ENCODE results near the gene CNOT8. TPM values are rescaled to one million over a fixed set of nuclear protein-coding genes. Genes with fewer than 3 reads are reported as not detected.

Gene CNOT8
- total and polyA plus RNA-seq, 9 of the 15 experiments (the other 6 are each of a cell fraction or from before 2014, with no cell fraction given): 15.2 to 68.9 (median 52.1) TPM

DNA sequence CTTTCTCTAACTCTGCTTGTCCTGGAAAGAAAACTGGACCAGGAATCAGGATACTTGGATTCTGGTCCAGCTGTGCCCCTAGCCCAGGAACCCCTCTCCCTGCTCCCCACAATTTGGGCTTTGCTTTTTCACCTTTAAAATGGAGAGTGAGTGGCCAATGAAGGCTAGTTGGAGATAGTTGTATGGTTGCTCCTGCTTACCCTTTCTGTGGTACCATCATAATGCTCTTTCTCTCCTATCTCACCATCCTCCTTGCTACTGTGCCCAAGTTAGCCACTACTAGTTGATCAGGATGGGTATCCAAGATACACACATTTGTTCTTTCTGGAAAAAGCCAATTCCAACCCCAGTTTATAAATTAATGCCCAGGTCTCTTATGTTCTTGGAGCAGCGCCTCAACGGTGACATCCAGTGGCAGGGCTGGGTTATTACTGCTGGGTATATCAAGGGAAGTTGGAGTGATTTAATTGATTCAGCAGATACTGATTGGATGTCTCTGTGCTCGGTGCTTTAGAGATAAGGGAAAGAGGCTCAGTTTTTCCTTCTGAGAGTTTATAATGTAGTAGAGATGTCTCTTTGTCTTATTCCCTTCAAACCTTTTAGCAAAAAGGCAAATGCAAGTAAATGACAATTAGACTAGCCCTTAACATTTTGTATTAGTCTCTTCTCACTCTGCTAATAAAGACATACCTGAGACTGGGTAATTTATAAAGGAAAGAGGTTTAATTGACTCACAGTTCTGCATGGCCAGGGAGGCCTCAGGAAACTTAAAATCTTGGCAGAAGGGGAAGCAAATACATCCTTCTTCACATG, 46.6 kb upstream of the CNOT8 start:
- ATAC-seq (peak; percentile 84), FAIRE-seq (peak; percentile 89), DNase-seq (ENCODE audit: extremely low read depth in 1 of 4, low spot score in 3 of 4) (peak; percentile 57 to 71 (median 62))
- H3K9me1 ChIP-seq (ENCODE audit: control insufficient read depth, insufficient read depth, low read length): no peaks in the 10 kb centered on the region
- no peaks in the 10 kb centered on the region for H3K27me3 ChIP-seq (ENCODE audit: control insufficient read depth in 2 of 2, insufficient read depth in 2 of 2, low read length in 2 of 2)
- H2AFZ ChIP-seq (ENCODE audit: low read depth, low read length): no peak overlapping the region
- ChIA-PET CTCF (ENCODE audit: low intra/inter-chr PET ratio) (interaction anchor here (0.6 to 2.5 kb wide), 6 partner anchors 20 to 170 kb away, joined by 3 to 24 read pairs (median 4); no protein-coding TSS in a partner anchor), POLR2A (no interaction called here)
- H3K4me3 ChIP-seq: no peak overlapping the region
- no peak overlapping the region for H3K27ac ChIP-seq (ENCODE audit: extremely low read depth, low read depth, low read length)
- no TSS peak for BruUV-seq (replicated peaks)
- H3K36me3 ChIP-seq (ENCODE audit: control insufficient read depth, insufficient read depth, low read length): peaks cover 93% of the 10 kb centered on the region
- H4K20me1 ChIP-seq (replicated peaks; ENCODE audit: control insufficient read depth, insufficient read depth, low read length): peaks cover 3% of the 10 kb centered on the region; the same call in 1 of the 2 replicates
- peaks cover 8% of the 10 kb centered on the region; the same call in 1 of the 3 replicates for H3K79me2 ChIP-seq (ENCODE audit: control insufficient read depth, insufficient read depth, low read length)
- in situ Hi-C loops (cut with MboI): no loop called here
- intact Hi-C loops (cut with micrococcal nuclease): loop anchor here (1.0 to 2.0 kb wide), 3 partner anchors 57 to 162 kb away; partner anchors contain the start of gene LARP1
- peaks cover 3 to 4% of the 10 kb centered on the region in 2 experiments; a peak in 3 of 5 replicates for H3K4me1 ChIP-seq (replicated peaks in 1 of 2; ENCODE audit: control insufficient read depth in 2 of 2, insufficient read depth in 2 of 2, low read length in 2 of 2)
- no peaks in the 10 kb centered on the region for H3K9me3 ChIP-seq (replicated peaks; ENCODE audit: control insufficient read depth, insufficient read depth, low read depth, low read length)
- no peak overlapping the region for H3K9ac ChIP-seq (ENCODE audit: insufficient read depth in 1 of 2, low read depth in 2 of 2, low read length in 2 of 2)
- WGBS (ENCODE audit: insufficient coverage, low coverage, missing lambda C conversion rate): 41% methylated on average over 3 of the region's 3 CpGs
- H3K4me2 ChIP-seq (ENCODE audit: insufficient read depth, low read length): no peak overlapping the region
- TF ChIP-seq XRCC3 (IDR thresholded peaks at IDR 0.05): no peak
- TF ChIP-seq NFATC3 (IDR thresholded peaks at IDR 0.05): 0 out of 2 replicates have a peak, but pooled peaks have one; percentile 31
- TF ChIP-seq, protein P1, sequence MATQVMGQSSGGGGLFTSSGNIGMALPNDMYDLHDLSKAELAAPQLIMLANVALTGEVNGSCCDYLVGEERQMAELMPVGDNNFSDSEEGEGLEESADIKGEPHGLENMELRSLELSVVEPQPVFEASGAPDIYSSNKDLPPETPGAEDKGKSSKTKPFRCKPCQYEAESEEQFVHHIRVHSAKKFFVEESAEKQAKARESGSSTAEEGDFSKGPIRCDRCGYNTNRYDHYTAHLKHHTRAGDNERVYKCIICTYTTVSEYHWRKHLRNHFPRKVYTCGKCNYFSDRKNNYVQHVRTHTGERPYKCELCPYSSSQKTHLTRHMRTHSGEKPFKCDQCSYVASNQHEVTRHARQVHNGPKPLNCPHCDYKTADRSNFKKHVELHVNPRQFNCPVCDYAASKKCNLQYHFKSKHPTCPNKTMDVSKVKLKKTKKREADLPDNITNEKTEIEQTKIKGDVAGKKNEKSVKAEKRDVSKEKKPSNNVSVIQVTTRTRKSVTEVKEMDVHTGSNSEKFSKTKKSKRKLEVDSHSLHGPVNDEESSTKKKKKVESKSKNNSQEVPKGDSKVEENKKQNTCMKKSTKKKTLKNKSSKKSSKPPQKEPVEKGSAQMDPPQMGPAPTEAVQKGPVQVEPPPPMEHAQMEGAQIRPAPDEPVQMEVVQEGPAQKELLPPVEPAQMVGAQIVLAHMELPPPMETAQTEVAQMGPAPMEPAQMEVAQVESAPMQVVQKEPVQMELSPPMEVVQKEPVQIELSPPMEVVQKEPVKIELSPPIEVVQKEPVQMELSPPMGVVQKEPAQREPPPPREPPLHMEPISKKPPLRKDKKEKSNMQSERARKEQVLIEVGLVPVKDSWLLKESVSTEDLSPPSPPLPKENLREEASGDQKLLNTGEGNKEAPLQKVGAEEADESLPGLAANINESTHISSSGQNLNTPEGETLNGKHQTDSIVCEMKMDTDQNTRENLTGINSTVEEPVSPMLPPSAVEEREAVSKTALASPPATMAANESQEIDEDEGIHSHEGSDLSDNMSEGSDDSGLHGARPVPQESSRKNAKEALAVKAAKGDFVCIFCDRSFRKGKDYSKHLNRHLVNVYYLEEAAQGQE (IDR thresholded peaks at IDR 0.05; ENCODE audit: borderline replicate concordance): peak; percentile 71
- TF ChIP-seq, protein P1 (CRISPR knock-in tag; IDR thresholded peaks at IDR 0.05; ENCODE audit: low read depth): no peak
- TF ChIP-seq ERF (CRISPR knock-in tag; IDR thresholded peaks at IDR 0.05): no peak
- TF ChIP-seq, protein P2, sequence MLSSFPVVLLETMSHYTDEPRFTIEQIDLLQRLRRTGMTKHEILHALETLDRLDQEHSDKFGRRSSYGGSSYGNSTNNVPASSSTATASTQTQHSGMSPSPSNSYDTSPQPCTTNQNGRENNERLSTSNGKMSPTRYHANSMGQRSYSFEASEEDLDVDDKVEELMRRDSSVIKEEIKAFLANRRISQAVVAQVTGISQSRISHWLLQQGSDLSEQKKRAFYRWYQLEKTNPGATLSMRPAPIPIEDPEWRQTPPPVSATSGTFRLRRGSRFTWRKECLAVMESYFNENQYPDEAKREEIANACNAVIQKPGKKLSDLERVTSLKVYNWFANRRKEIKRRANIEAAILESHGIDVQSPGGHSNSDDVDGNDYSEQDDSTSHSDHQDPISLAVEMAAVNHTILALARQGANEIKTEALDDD (IDR thresholded peaks at IDR 0.05): no peak
- TF ChIP-seq RAD21 (CRISPR knock-in tag; conservative IDR thresholded peaks at IDR 0.05 in 1 of 2, IDR thresholded peaks at IDR 0.05 in 1 of 2): peak; percentile 85
- peak; percentile 48 to 57; a peak in 2 of 4 replicates for TF ChIP-seq KDM1A (IDR thresholded peaks at IDR 0.05)
- TF ChIP-seq, protein P3, sequence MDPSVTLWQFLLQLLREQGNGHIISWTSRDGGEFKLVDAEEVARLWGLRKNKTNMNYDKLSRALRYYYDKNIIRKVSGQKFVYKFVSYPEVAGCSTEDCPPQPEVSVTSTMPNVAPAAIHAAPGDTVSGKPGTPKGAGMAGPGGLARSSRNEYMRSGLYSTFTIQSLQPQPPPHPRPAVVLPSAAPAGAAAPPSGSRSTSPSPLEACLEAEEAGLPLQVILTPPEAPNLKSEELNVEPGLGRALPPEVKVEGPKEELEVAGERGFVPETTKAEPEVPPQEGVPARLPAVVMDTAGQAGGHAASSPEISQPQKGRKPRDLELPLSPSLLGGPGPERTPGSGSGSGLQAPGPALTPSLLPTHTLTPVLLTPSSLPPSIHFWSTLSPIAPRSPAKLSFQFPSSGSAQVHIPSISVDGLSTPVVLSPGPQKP (CRISPR knock-in tag; IDR thresholded peaks at IDR 0.05): no peak
- peak; percentile 53 for TF ChIP-seq ZNF316 (IDR thresholded peaks at IDR 0.05)
- TF ChIP-seq THRAP3 (IDR thresholded peaks at IDR 0.05; ENCODE audit: borderline replicate concordance): 0 out of 2 replicates have a peak, but pooled peaks have one; percentile 18
- 0 out of 2 replicates have a peak, but pooled peaks have one; percentile 23 for TF ChIP-seq KLF16 (IDR thresholded peaks at IDR 0.05)
